Uterus (tissue), 4 donors: Measurements from ENCODE around the gene IDUA. TPM values are rescaled to one million over a fixed set of nuclear protein-coding genes. Genes with fewer than 3 reads are reported as not detected.
A peak's percentile ranks its signal among the peaks of the same experiment; 100 is the strongest.
"Not testable (repeated sequence)": the region's sequence is repeated elsewhere in the genome, so short reads cannot be mapped to it uniquely, and the experiment has no call there.

ENCODE experiments used
- DNase-seq, 2 donors: peaks; one replicate each; pipeline ENCODE4 v3.0.0-alpha.2; 2019 to 2020
- H3K27ac ChIP-seq, 2 donors: fragments of 200-600 bp; sonication (generic); 1 replicate in 1 of 2; 2 replicates in 1 of 2; pipeline ENCODE4 v1.5.1; 2016 to 2018
- H3K27me3 ChIP-seq, 2 donors: fragments of 200-600 bp; sonication (generic); one replicate each; pipeline ENCODE4 v1.5.1; 2018 to 2019; ENCODE audit warnings: control low read depth in 1 of 2
- H3K36me3 ChIP-seq, 2 donors: fragments of 200-600 bp; sonication (generic); one replicate each; pipeline ENCODE4 v1.5.1; 2019; ENCODE audit warnings: control low read depth in 1 of 2
- H3K4me1 ChIP-seq, 2 donors: fragments of 200-600 bp; sonication (generic); one replicate each; pipeline ENCODE4 v1.5.1; 2018 to 2019; ENCODE audit warnings: control low read depth in 1 of 2
- H3K4me3 ChIP-seq, 2 donors: fragments of 200-600 bp; sonication (generic); 1 replicate in 1 of 2; 2 replicates in 1 of 2; pipeline ENCODE4 v1.5.1; 2018 to 2019; ENCODE audit warnings: mild to moderate bottlenecking in 1 of 2
- H3K9me3 ChIP-seq, 2 donors: fragments of 200-600 bp; sonication (generic); one replicate each; pipeline ENCODE4 v1.5.1; 2019; ENCODE audit warnings: control low read depth in 1 of 2
- CTCF ChIP-seq, 4 experiments: fragments of 200-600 bp in 2 of 4; fragments of 450-650 bp in 2 of 4; sonication (generic) in 2 of 4; IDR thresholded peaks; one replicate each; pipeline ENCODE4 v1.5.1; 2016 to 2019; ENCODE audit warnings: antibody characterized with exemption in 4 of 4, mild to moderate bottlenecking in 2 of 4, moderate library complexity in 1 of 4
- POLR2A ChIP-seq, 2 donors: fragments of 450-650 bp; IDR thresholded peaks; one replicate each; pipeline ENCODE4 v1.6.1; 2016; ENCODE audit warnings: antibody characterized with exemption in 2 of 2, mild to moderate bottlenecking in 1 of 2, moderate library complexity in 1 of 2
- intact Hi-C: fragments of 100-400 bp; cut with DNase I; formaldehyde crosslinking; loops from one replicate; pipeline ENCODE4 v1.15.1; 2023; ENCODE audit warnings: low total_unique reads
- total RNA-seq, 4 donors: library from RNA; depleted of rRNA in 3 of 4; stranded (reverse); fragments of >200 nt in 3 of 4; gene quantifications; one replicate each; pipeline versions ENCODE4 v1.1.0 to v1.2.4, GENCODE V29; 2014 to 2023
- donor health status: DM: yes; HTN: yes; CAD: no.

IDUA gene
- total RNA-seq, 4 donors from 2014 or later: 2.8 to 45.8 (median 9.9) TPM

GRCh38 chr4:996997-997374, 10.1 kb downstream of the IDUA start:
- Histone ChIP-seq H3K4me3 (peak overlapping the region in 1 of 2 donors; percentile 18), H3K4me1 (peaks cover 0 to 15% of the 10 kb centered on the region in 2 donors), H3K9me3 (no peaks in the 10 kb centered on the region), H3K27me3 (peaks cover 4 to 17% of the 10 kb centered on the region in 2 donors), H3K27ac (no peak overlapping the region), H3K36me3 (no peaks in the 10 kb centered on the region)
- no peak for TF ChIP-seq POLR2A (IDR thresholded peaks at IDR 0.05)
- no peak for TF ChIP-seq CTCF (IDR thresholded peaks at IDR 0.05)
- intact Hi-C loops: no loop called here
- DNase-seq: no peak

- Histone ChIP-seq H3K4me1 (peaks cover 0 to 19% of the 10 kb centered on the region in 2 donors), H3K27ac (no peak overlapping the region), H3K9me3 (no peaks in the 10 kb centered on the region), H3K4me3 (peak overlapping the region in 1 of 2 donors; percentile 18), H3K27me3 (peaks cover 9 to 23% of the 10 kb centered on the region in 2 donors), H3K36me3 (no peaks in the 10 kb centered on the region)
- DNase-seq: no peak
- intact Hi-C loops: no loop called here
- TF ChIP-seq POLR2A (IDR thresholded peaks at IDR 0.05): no peak
- TF ChIP-seq CTCF (IDR thresholded peaks at IDR 0.05): no peak
These were observed 10.7 kb downstream of the IDUA start for GRCh38 chr4:997375-998071.

GRCh38 chr4:998096-998691, 11.3 kb downstream of the IDUA start:
- TF ChIP-seq CTCF (IDR thresholded peaks at IDR 0.05) (no peak), POLR2A (IDR thresholded peaks at IDR 0.05) (no peak)
- no peak overlapping the region for H3K27ac ChIP-seq

GRCh38 chr4:999240-999863, 12.5 kb downstream of the IDUA start:
- DNase-seq, H3K36me3 ChIP-seq, H3K4me3 ChIP-seq, intact Hi-C loops, H3K27ac ChIP-seq, H3K9me3 ChIP-seq: not testable (repeated sequence)
- Histone ChIP-seq H3K4me1 (peaks cover 0 to 29% of the 10 kb centered on the region in 2 donors), H3K27me3 (peaks cover 15 to 32% of the 10 kb centered on the region in 2 donors)

More at GRCh38 chr4:998096-998691, 11.3 kb downstream of the IDUA start:
- no peaks in the 10 kb centered on the region for H3K36me3 ChIP-seq
- intact Hi-C loops: no loop called here
- peaks cover 10 to 29% of the 10 kb centered on the region in 2 donors for H3K27me3 ChIP-seq
- no peak overlapping the region for H3K4me3 ChIP-seq
- peaks cover 0 to 25% of the 10 kb centered on the region in 2 donors for H3K4me1 ChIP-seq
- H3K9me3 ChIP-seq: no peaks in the 10 kb centered on the region
- DNase-seq: no peak

GRCh38 chr4:999882-1000425, 13.1 kb downstream of the IDUA start:
- no peak overlapping the region for H3K4me3 ChIP-seq
- H3K9me3 ChIP-seq: no peaks in the 10 kb centered on the region
- TF ChIP-seq CTCF (IDR thresholded peaks at IDR 0.05) (no peak), POLR2A (IDR thresholded peaks at IDR 0.05) (no peak)
- intact Hi-C loops: no loop called here
- H3K27me3 ChIP-seq: peaks cover 15 to 32% of the 10 kb centered on the region in 2 donors
- no peak for DNase-seq
- H3K27ac ChIP-seq: no peak overlapping the region
- peaks cover 0 to 29% of the 10 kb centered on the region in 2 donors for H3K4me1 ChIP-seq
- H3K36me3 ChIP-seq: no peaks in the 10 kb centered on the region
